Measurements from ENCODE around the gene COASY. TPM values are rescaled to one million over a fixed set of nuclear protein-coding genes. Genes with fewer than 3 reads are reported as not detected.

The COASY gene
- total and polyA plus RNA-seq, 4 donors, result 18.2 to 78.1 (median 51.7) TPM

- Histone ChIP-seq H3K4me1 (ENCODE audit: control insufficient read depth in 4 of 4, insufficient read depth in 4 of 4, low read length in 3 of 4) (peaks cover 3 to 43% (median 26%) of the 10 kb centered on the region in 4 donors), H3K9me3 (ENCODE audit: control insufficient read depth in 4 of 4, low read length in 3 of 4) (no peaks in the 10 kb centered on the region), H3K9ac (ENCODE audit: low read depth in 1 of 2, low read length in 2 of 2) (no peak overlapping the region), H3K36me3 (ENCODE audit: control insufficient read depth in 4 of 4, insufficient read depth in 3 of 4, low read depth in 1 of 4, low read length in 3 of 4) (peaks cover 11 to 40% (median 26%) of the 10 kb centered on the region in 4 donors), H3K4me3 (ENCODE audit: low read depth in 1 of 3, low read length in 3 of 3) (no peak overlapping the region), H3K27ac (ENCODE audit: low read depth in 1 of 2, low read length in 2 of 2) (no peak overlapping the region), H3K27me3 (ENCODE audit: control insufficient read depth in 4 of 4, insufficient read depth in 4 of 4, low read length in 3 of 4) (no peaks in the 10 kb centered on the region)
- WGBS, result 82% methylated on average over 3 of the region's 3 CpGs
- DNase-seq (ENCODE audit: low spot score), result no peak
- no peak for TF ChIP-seq SP1 (IDR thresholded peaks at IDR 0.05)
- TF ChIP-seq FOXA2 (IDR thresholded peaks at IDR 0.05), result no peak
- TF ChIP-seq CTCF (IDR thresholded peaks at IDR 0.05; ENCODE audit: low read depth, low read length, missing input control), result no peak
- TF ChIP-seq EGR1 (IDR thresholded peaks at IDR 0.05; ENCODE audit: low read depth in 2 of 2), result no peak
- TF ChIP-seq GABPA (IDR thresholded peaks at IDR 0.05 in 1 of 2, conservative IDR thresholded peaks at IDR 0.05 in 1 of 2), result no peak
- TF ChIP-seq RXRA (IDR thresholded peaks at IDR 0.05), result no peak
- no peak for TF ChIP-seq JUND (IDR thresholded peaks at IDR 0.05)
- no peak for TF ChIP-seq YY1 (IDR thresholded peaks at IDR 0.05)
- no peak for TF ChIP-seq NR2F2 (IDR thresholded peaks at IDR 0.05)
- TF ChIP-seq TAF1 (conservative IDR thresholded peaks at IDR 0.05), result no peak
- no peak for TF ChIP-seq HNF4A (conservative IDR thresholded peaks at IDR 0.05)
- no peak for TF ChIP-seq ATF3 (IDR thresholded peaks at IDR 0.05)
- TF ChIP-seq RAD21 (IDR thresholded peaks at IDR 0.05), result no peak
- TF ChIP-seq REST (IDR thresholded peaks at IDR 0.05), result no peak
- no peak for TF ChIP-seq MAX (IDR thresholded peaks at IDR 0.05)
- TF ChIP-seq FOXA1 (IDR thresholded peaks at IDR 0.05), result no peak
- no peak for TF ChIP-seq HNF4G (IDR thresholded peaks at IDR 0.05)
- TF ChIP-seq ZBTB33 (IDR thresholded peaks at IDR 0.05), result no peak
Measured at GRCh38 chr17:42574463-42574862, 12.5 kb downstream of the COASY start.
